D721Med (cell line): ENCODE data around the gene IFI27L1.

Experiments
- DNase-seq: peaks from one replicate; pipeline ENCODE4 v3.0.0; 2011; ENCODE audit warnings: low spot score; ENCODE audit not compliant: insufficient read length
- FAIRE-seq: peaks from 2 replicates; lab custom pipeline; 2011; peaks lifted over from hg19 to GRCh38; lab: Jason Lieb, UNC
- TF ChIP-seq, protein P1 (sequence below): IDR thresholded peaks from 2 replicates; pipeline ENCODE4 v1.5.1; 2012; ENCODE audit warnings: mild to moderate bottlenecking, control low read depth; ENCODE audit not compliant: insufficient read depth; ENCODE audit errors: missing control alignments

Gene IFI27L1

DNA sequence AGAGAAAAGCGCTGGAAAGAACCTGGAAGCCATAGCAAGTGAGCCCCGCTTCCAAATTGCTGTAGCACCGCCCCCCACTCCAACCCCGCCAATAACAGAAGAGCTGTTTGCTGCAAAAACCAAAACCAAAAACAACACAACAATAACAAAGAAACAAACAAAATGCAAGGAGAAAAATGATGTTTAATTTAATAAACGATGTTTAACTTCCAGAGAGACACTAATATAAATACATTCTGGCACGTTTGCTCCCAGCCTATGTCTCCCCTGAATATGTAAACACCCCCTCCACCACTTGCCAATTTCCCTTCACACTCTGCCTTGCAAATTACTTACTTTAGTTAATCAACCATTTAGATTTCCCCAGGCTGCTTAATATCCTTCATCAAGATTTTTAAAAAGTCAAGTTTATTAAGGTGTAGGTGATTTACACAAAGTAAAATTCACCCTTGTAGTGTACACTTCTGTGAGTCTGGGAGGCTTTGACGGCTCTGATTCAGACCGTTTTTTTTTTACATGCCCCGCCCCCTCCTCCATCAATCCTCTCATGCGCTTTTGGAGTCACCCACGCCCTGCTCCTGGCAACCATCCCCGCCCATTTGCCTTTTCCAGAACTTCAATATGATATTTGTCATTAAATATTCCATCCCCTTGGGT, 48.8 kb downstream of the IFI27L1 start:
- no peak for FAIRE-seq
- no peak for DNase-seq
- TF ChIP-seq, protein P1, sequence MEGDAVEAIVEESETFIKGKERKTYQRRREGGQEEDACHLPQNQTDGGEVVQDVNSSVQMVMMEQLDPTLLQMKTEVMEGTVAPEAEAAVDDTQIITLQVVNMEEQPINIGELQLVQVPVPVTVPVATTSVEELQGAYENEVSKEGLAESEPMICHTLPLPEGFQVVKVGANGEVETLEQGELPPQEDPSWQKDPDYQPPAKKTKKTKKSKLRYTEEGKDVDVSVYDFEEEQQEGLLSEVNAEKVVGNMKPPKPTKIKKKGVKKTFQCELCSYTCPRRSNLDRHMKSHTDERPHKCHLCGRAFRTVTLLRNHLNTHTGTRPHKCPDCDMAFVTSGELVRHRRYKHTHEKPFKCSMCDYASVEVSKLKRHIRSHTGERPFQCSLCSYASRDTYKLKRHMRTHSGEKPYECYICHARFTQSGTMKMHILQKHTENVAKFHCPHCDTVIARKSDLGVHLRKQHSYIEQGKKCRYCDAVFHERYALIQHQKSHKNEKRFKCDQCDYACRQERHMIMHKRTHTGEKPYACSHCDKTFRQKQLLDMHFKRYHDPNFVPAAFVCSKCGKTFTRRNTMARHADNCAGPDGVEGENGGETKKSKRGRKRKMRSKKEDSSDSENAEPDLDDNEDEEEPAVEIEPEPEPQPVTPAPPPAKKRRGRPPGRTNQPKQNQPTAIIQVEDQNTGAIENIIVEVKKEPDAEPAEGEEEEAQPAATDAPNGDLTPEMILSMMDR = no peak

DNA sequence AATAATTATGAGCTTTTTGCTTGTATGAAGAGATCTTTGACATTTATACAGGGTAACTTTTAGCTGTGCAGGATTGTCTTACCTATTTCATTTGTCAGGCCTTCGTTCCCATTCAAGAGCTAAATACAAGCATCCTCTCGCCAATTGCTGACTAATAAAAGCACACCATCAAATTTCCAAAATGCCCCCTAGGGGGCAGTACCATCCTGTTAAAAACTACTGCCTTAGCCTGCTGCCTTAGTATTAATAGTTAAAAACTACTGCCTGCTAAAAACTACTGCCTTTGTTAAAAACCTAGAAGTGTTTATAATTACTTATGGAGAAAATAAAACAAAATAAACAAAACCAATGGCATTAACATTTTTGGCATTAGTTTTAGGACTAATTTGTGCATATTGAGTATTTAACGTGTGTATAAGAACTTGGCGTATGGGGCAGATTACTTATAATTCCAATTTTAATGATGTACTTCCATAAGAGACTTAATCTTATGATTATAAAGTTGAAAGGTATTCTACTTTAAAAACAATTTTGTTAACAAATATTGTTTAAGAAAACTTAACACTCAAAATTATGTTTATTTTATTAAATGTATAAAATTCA, 51.3 kb downstream of the IFI27L1 start:
- FAIRE-seq = peak; percentile 89
- no peak for DNase-seq

DNA sequence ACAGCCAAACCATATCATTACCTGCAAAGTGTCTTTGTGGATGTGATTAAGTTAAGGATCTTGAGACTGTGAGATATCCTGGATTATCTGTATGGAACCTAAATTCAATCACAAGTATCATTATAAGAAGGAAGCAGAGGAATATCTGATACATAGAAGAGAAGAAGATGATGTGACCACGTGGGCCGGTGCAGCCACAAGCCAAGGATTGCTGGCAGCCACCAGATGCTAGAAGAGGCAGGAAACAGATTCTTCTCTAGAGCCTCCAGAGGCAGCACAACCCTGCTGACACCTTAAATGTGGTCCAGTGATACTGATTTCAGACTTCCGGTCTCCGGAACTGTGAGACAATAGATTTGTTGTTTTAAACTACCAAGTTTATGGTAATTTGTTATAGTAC, 54.4 kb downstream of the IFI27L1 start:
- TF ChIP-seq, protein P1 = no peak
- no peak for DNase-seq
- FAIRE-seq = no peak

More for the DNA sequence above, 51.3 kb downstream of the IFI27L1 start:
- TF ChIP-seq, protein P1 = peak; percentile 73

DNA sequence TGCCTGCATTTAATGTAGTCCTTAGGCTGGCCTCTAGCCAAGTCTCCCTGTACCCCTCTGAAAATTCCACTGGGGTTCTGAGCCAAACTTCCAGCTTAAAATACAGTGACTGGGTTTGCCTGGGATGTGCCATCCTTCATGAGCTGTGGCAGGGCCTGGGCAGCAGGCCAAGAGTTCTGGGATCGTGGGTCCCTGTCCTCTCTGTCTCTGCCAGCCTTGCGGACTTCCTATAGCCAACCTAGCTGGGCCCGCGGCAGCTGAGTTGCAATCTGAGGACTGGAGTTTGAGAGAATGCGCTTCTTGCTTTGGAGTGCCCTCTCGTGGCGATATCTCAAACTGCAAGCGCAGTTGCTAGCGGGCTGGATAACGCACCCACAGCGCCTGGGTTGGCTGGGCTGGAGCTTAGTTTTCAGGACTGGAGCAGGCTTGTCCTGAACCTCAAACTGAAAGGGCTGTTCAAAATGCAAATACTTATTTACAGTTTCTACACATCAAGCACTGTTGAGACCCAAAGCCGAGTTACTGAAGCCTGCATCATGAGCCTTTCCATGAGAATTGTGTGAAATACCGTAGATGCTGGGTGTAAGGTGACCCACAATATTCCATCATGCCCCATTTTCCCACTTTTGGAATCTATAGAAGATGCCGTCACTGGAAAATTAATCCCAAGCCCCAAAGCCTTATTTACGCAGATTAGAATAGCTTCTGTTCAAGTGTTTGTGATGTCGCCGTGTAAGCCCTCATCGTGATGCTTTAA, 55.6 kb downstream of the IFI27L1 start:
- TF ChIP-seq, protein P1 = peak; percentile 99
- DNase-seq (peak; percentile 33), FAIRE-seq (peak; percentile 21)

DNA sequence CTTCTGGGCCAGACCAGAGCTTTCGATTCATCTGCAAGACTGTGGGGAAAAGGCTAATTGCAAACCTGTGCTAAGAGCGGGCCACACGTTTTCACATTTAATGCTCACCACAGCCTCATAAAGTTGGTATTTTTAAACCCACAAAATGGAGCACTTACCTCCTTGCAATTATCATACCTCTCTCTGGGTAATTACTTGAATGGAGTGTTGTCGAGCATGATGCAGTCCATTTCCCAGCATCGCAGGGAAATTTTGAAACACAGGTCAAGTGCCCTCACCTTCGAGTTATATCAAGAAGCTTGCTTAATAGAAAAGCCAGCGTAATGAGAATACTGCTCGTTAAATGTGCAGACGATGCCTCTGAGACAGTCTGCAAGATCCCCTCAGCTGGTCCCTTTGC, 57.1 kb downstream of the IFI27L1 start:
- DNase-seq (no peak), FAIRE-seq (no peak)
- TF ChIP-seq, protein P1 = no peak

DNA sequence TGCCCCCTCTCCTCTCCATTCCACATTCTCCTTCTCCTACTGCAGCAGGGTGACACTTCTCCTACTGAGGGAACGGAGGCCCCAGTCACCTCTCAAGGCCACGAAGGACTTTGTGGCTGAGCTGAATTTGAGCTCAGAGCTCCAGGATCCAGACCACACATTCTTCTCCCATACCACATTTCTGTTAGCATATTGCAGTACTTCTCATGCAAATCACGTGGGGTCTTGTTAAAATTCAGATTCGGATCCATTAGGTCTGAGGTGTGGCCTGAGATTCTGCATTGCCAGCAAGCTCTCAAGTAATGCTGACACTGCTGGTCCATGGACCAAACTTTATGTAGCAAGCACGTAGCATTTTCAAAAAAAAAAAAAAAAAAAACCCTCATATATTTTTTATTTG, 57.9 kb downstream of the IFI27L1 start:
- DNase-seq (no peak), FAIRE-seq (no peak)
- TF ChIP-seq, protein P1 = no peak

DNA sequence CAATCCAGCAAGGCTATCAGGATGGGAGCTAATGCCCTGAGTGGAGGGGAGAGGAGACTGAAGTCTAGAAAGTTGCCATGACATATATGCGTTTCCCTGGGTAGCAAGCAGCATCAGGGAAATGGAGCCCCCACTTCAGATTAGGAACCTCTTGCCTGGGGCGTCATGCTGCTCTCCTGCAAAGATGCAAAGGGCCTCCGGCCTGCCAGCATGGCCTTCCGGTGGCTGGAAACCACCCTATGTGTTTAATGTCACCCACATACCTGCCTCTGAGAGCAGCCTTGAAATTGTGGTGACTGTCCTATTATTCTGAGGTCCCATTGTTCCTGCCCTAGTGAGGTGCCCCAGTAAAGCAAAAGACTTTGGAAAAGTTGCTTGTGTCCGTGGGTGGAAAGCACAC, 58.3 kb downstream of the IFI27L1 start:
- TF ChIP-seq, protein P1 = no peak
- FAIRE-seq (no peak), DNase-seq (no peak)
